ENCODE data around the gene CARS2. TPM values are rescaled to one million over a fixed set of nuclear protein-coding genes. Genes with fewer than 3 reads are reported as not detected.

CARS2 gene
- total RNA-seq, 4 donors from 2014 or later: 22.5 to 34.8 (median 28.0) TPM

GRCh38 chr13:110650436-110650835 lies 55.5 kb downstream of the CARS2 start:
- ATAC-seq: no peak
- TF ChIP-seq POLR2A (IDR thresholded peaks at IDR 0.05): no peak
- no peak for TF ChIP-seq CTCF (IDR thresholded peaks at IDR 0.05 in 4 of 5, conservative IDR thresholded peaks at IDR 0.05 in 1 of 5)
- H3K27me3 ChIP-seq: no peaks in the 10 kb centered on the region
- DNase-seq: no peak
- H3K36me3 ChIP-seq: peaks cover 0 to 12% of the 10 kb centered on the region in 2 donors
- intact Hi-C loops (cut with DNase I; ENCODE audit: low total_unique reads): no loop called here
- H3K9me3 ChIP-seq: no peaks in the 10 kb centered on the region
- in situ Hi-C loops (cut with MboI; ENCODE audit: low sequenced_read_pairs in 4 of 4): no loop called here
- H3K4me1 ChIP-seq: no peaks in the 10 kb centered on the region
- H3K4me3 ChIP-seq: no peak overlapping the region
- H3K27ac ChIP-seq: no peak overlapping the region

- in situ Hi-C loops (cut with MboI; ENCODE audit: low sequenced_read_pairs in 4 of 4): no loop called here
- Histone ChIP-seq H3K36me3 (peaks cover 0 to 12% of the 10 kb centered on the region in 2 donors), H3K4me1 (no peaks in the 10 kb centered on the region), H3K27me3 (no peaks in the 10 kb centered on the region), H3K9me3 (no peaks in the 10 kb centered on the region), H3K27ac (no peak overlapping the region), H3K4me3 (no peak overlapping the region)
- ATAC-seq (no peak), DNase-seq (no peak)
- TF ChIP-seq POLR2A (IDR thresholded peaks at IDR 0.05): no peak
- TF ChIP-seq CTCF (IDR thresholded peaks at IDR 0.05 in 4 of 5, conservative IDR thresholded peaks at IDR 0.05 in 1 of 5): no peak
- intact Hi-C loops (cut with DNase I; ENCODE audit: low total_unique reads): no loop called here
Observed at GRCh38 chr13:110649551-110649950, 56.4 kb downstream of the CARS2 start.

- peaks cover 2 to 12% of the 10 kb centered on the region in 2 donors for H3K36me3 ChIP-seq
- intact Hi-C loops (cut with DNase I; ENCODE audit: low total_unique reads): no loop called here
- no peak for ATAC-seq
Observed at GRCh38 chr13:110648848-110649421, 57.0 kb downstream of the CARS2 start.

GRCh38 chr13:110648146-110648819 lies 57.6 kb downstream of the CARS2 start:
- H3K27me3 ChIP-seq: no peaks in the 10 kb centered on the region
- no peak for DNase-seq
- H3K4me1 ChIP-seq: no peaks in the 10 kb centered on the region
- no peak overlapping the region for H3K4me3 ChIP-seq
- ATAC-seq: no peak
- H3K9me3 ChIP-seq: no peaks in the 10 kb centered on the region
- intact Hi-C loops (cut with DNase I; ENCODE audit: low total_unique reads) (no loop called here), in situ Hi-C loops (cut with MboI; ENCODE audit: low sequenced_read_pairs in 4 of 4) (no loop called here)
- TF ChIP-seq POLR2A (IDR thresholded peaks at IDR 0.05) (no peak), CTCF (IDR thresholded peaks at IDR 0.05 in 4 of 5, conservative IDR thresholded peaks at IDR 0.05 in 1 of 5) (no peak)
- H3K36me3 ChIP-seq: peaks cover 3 to 12% of the 10 kb centered on the region in 2 donors
- H3K27ac ChIP-seq: no peak overlapping the region

More at GRCh38 chr13:110648848-110649421, 57.0 kb downstream of the CARS2 start:
- TF ChIP-seq POLR2A (IDR thresholded peaks at IDR 0.05): no peak
- TF ChIP-seq CTCF (IDR thresholded peaks at IDR 0.05 in 4 of 5, conservative IDR thresholded peaks at IDR 0.05 in 1 of 5): no peak
- no peak for DNase-seq
- H3K9me3 ChIP-seq: no peaks in the 10 kb centered on the region
- no peaks in the 10 kb centered on the region for H3K27me3 ChIP-seq
- H3K4me3 ChIP-seq: no peak overlapping the region
- H3K4me1 ChIP-seq: no peaks in the 10 kb centered on the region
- in situ Hi-C loops (cut with MboI; ENCODE audit: low sequenced_read_pairs in 4 of 4): no loop called here
- no peak overlapping the region for H3K27ac ChIP-seq
